Spinal cord (tissue), 10 donors: ENCODE results near the gene PIK3R6. TPM values are rescaled to one million over a fixed set of nuclear protein-coding genes. Genes with fewer than 3 reads are reported as not detected.

ENCODE experiments used
- DNase-seq, 6 donors: peaks; one replicate each; pipeline versions ENCODE4 v3.0.0 to v3.0.0-alpha.2; 2013 to 2015; ENCODE audit warnings: low spot score in 6 of 6, low read depth in 4 of 6
- H3K27ac ChIP-seq: one replicate; pipeline ENCODE4 v1.5.1; 2013; ENCODE audit warnings: low read depth, low read length, control low read depth
- H3K27me3 ChIP-seq: one replicate; pipeline ENCODE4 v1.6.1; 2013; ENCODE audit warnings: low read length; ENCODE audit not compliant: control insufficient read depth, insufficient read depth
- H3K36me3 ChIP-seq: one replicate; pipeline ENCODE4 v1.6.1; 2013; ENCODE audit warnings: low read length; ENCODE audit not compliant: control insufficient read depth, insufficient read depth
- H3K4me1 ChIP-seq: one replicate; pipeline ENCODE4 v1.6.1; 2013; ENCODE audit warnings: low read length; ENCODE audit not compliant: control insufficient read depth, insufficient read depth
- H3K4me3 ChIP-seq: one replicate; pipeline ENCODE4 v1.5.1; 2013; ENCODE audit warnings: low read depth, low read length, control low read depth
- H3K9me3 ChIP-seq: one replicate; pipeline ENCODE4 v1.6.1; 2013; ENCODE audit warnings: low read length; ENCODE audit not compliant: control insufficient read depth, insufficient read depth
- WGBS: methylation state at CpG from one replicate; pipeline ENCODE4 v1.1.5; 2013; ENCODE audit warnings: missing lambda C conversion rate; ENCODE audit not compliant: insufficient coverage; 5-methylcytosine and 5-hydroxymethylcytosine counted together
- polyA plus RNA-seq, 2 donors: library from polyadenylated mRNA; unstranded; fragments of 120-200 nt; gene quantifications; one replicate each; pipeline ENCODE4 v1.2.1, GENCODE V29; 2013; ENCODE audit not compliant: insufficient read length in 2 of 2
- total RNA-seq, 2 donors: library from RNA; depleted of rRNA in 1 of 2; stranded (reverse); fragments of 120-200 nt in 1 of 2; fragments of >200 nt in 1 of 2; gene quantifications; one replicate each; pipeline versions ENCODE4 v1.2.3 to v1.2.4, GENCODE V29; 2013 to 2014
- donor health status: healthy.

The PIK3R6 gene
- total and polyA plus RNA-seq, 4 donors: 0.50 to 4.7 (median 2.1) TPM

GRCh38 chr17:8875436-8875835 is 8.0 kb upstream of the PIK3R6 start:
- 81% methylated on average over 12 of the region's 12 CpGs for WGBS
- peaks cover 1% of the 10 kb centered on the region for H3K9me3 ChIP-seq

GRCh38 chr17:8873801-8874715 is 6.6 kb upstream of the PIK3R6 start:
- H3K27ac ChIP-seq: no peak overlapping the region
- WGBS: 73% methylated on average over 16 of the region's 19 CpGs
- H3K36me3 ChIP-seq: no peaks in the 10 kb centered on the region
- peaks cover 13% of the 10 kb centered on the region for H3K4me1 ChIP-seq
- no peak for DNase-seq
- H3K9me3 ChIP-seq: peaks cover 1% of the 10 kb centered on the region
- peaks cover 8% of the 10 kb centered on the region for H3K27me3 ChIP-seq
- H3K4me3 ChIP-seq: no peak overlapping the region

More at GRCh38 chr17:8875436-8875835, 8.0 kb upstream of the PIK3R6 start:
- no peaks in the 10 kb centered on the region for H3K36me3 ChIP-seq
- H3K27ac ChIP-seq: no peak overlapping the region
- H3K4me1 ChIP-seq: peaks cover 13% of the 10 kb centered on the region
- H3K27me3 ChIP-seq: peaks cover 4% of the 10 kb centered on the region
- no peak overlapping the region for H3K4me3 ChIP-seq
- no peak for DNase-seq

- H3K27ac ChIP-seq: no peak overlapping the region
- no peak overlapping the region for H3K4me3 ChIP-seq
- peak in 1 of 6 donors; percentile 17 for DNase-seq
- H3K4me1 ChIP-seq: peaks cover 13% of the 10 kb centered on the region
- no peaks in the 10 kb centered on the region for H3K36me3 ChIP-seq
- WGBS: 51% methylated on average over 15 of the region's 17 CpGs
- peaks cover 1% of the 10 kb centered on the region for H3K9me3 ChIP-seq
- peaks cover 8% of the 10 kb centered on the region for H3K27me3 ChIP-seq
Observed at GRCh38 chr17:8872705-8873435, 5.4 kb upstream of the PIK3R6 start.

GRCh38 chr17:8872036-8872704 is 4.7 kb upstream of the PIK3R6 start:
- H3K27me3 ChIP-seq: peaks cover 8% of the 10 kb centered on the region
- no peaks in the 10 kb centered on the region for H3K36me3 ChIP-seq
- DNase-seq: no peak
- no CpG with 5 or more reads among the region's 7 CpGs for WGBS
- H3K9me3 ChIP-seq: peaks cover 1% of the 10 kb centered on the region
- no peak overlapping the region for H3K27ac ChIP-seq
- H3K4me3 ChIP-seq: no peak overlapping the region
- H3K4me1 ChIP-seq: peaks cover 13% of the 10 kb centered on the region

- peaks cover 8% of the 10 kb centered on the region for H3K27me3 ChIP-seq
- no peak for DNase-seq
- H3K27ac ChIP-seq: no peak overlapping the region
- peaks cover 16% of the 10 kb centered on the region for H3K4me1 ChIP-seq
- H3K9me3 ChIP-seq: peaks cover 1% of the 10 kb centered on the region
- H3K4me3 ChIP-seq: no peak overlapping the region
- H3K36me3 ChIP-seq: no peaks in the 10 kb centered on the region
- 89% methylated on average over 8 of the region's 13 CpGs for WGBS
Observed at GRCh38 chr17:8871081-8871581, 3.7 kb upstream of the PIK3R6 start.

GRCh38 chr17:8870406-8871040 is 3.0 kb upstream of the PIK3R6 start:
- DNase-seq: no peak
- Histone ChIP-seq H3K36me3 (no peaks in the 10 kb centered on the region), H3K9me3 (peaks cover 1% of the 10 kb centered on the region), H3K4me1 (peaks cover 16% of the 10 kb centered on the region), H3K27ac (no peak overlapping the region), H3K4me3 (no peak overlapping the region), H3K27me3 (peaks cover 8% of the 10 kb centered on the region)
- 81% methylated on average over 5 of the region's 13 CpGs for WGBS

GRCh38 chr17:8869114-8869815 is 1.8 kb upstream of the PIK3R6 start:
- Histone ChIP-seq H3K4me3 (no peak overlapping the region), H3K27ac (no peak overlapping the region), H3K4me1 (peaks cover 16% of the 10 kb centered on the region), H3K9me3 (peaks cover 1% of the 10 kb centered on the region), H3K36me3 (no peaks in the 10 kb centered on the region), H3K27me3 (peaks cover 7% of the 10 kb centered on the region)
- no peak for DNase-seq
- WGBS: 56% methylated on average over 7 of the region's 11 CpGs

- peaks cover 4% of the 10 kb centered on the region for H3K27me3 ChIP-seq
- DNase-seq: no peak
- no peak overlapping the region for H3K4me3 ChIP-seq
- peaks cover 1% of the 10 kb centered on the region for H3K9me3 ChIP-seq
- no peaks in the 10 kb centered on the region for H3K36me3 ChIP-seq
- H3K4me1 ChIP-seq: peaks cover 13% of the 10 kb centered on the region
- H3K27ac ChIP-seq: no peak overlapping the region
- WGBS: 69% methylated on average over 2 of the region's 4 CpGs
Observed at GRCh38 chr17:8868529-8868951, 1.1 kb upstream of the PIK3R6 start.
